GM21447 (cell line): ENCODE data around the gene PAM16.
"Not testable (repeated sequence)": the region's sequence is repeated elsewhere in the genome, so short reads cannot be mapped to it uniquely, and the experiment has no call there.

Experiments
- ATAC-seq: cut with Tn5 transposase; IDR thresholded peaks from one replicate; pipeline ENCODE4 v1.9.1; 2021; ENCODE audit not compliant: unreplicated experiment

The PAM16 gene

DNA sequence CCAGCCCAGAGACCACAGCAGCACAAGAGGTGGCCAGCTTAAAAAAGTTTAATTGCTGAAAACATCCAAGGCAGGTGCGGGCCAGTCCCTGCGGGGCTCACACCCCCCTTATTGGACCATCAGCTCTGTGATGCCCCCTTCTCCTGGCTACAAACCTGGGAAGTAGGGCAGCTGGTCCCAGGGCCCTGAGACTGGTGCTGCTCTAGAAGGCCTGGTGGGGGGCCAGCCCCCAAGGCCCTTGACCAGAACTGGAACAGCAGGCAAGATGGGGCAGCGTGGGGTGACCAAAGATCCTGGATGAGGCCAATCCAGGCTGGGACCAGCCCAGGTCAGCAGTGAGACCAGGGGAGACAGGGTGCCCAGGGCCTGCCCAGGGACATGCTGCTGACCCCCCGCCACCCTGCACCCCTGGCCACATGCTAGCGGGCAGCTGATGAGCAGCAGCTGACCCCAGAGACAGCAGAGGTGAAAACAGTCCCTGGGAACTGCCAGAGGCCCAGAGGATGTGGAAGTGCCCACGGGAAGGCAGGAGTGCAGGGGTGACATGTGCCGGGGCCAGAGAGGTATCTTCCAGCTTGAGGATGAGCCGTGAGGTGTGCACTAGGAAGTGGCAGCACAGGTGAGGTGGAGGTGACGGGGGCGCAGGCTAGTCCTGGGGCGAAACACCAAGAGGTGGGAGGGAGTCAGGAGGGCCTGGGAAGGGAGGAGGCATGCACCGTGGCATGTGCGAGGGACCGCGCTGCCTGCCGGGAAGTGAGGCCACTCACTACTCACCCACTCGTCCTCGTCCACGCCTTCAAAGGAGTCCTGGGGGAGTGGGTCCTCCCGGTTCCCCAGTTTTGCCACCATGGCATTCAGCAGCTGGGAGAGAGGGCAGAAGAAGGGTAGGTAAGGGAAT is 3.6 kb upstream of the PAM16 start:
- no peak for ATAC-seq

GRCh38 chr16:4353675-4354074 is 2.6 kb upstream of the PAM16 start:
- ATAC-seq: no peak

- ATAC-seq: no peak
Observed at GRCh38 chr16:4352843-4353242, 1.7 kb upstream of the PAM16 start.

DNA sequence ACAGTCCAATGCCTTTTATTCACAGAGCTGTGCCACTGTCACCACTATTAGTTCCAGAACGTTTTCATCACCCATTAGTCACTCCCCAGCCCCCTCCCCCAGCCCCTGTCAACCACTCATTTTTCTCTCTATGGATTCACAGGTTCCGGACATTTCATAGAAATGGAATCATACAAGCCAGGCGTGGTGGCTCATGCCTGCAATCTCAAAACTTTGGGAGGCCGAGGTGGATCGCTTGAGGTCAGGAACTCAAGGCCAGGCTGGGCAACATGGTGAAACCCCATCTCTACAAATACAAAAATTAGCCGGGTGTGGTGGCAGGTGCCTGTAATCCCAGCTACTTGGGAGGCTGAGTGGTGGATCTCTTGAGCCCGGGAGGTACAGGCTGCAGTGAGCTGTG is 759 bp upstream of the PAM16 start:
- ATAC-seq: no peak

DNA sequence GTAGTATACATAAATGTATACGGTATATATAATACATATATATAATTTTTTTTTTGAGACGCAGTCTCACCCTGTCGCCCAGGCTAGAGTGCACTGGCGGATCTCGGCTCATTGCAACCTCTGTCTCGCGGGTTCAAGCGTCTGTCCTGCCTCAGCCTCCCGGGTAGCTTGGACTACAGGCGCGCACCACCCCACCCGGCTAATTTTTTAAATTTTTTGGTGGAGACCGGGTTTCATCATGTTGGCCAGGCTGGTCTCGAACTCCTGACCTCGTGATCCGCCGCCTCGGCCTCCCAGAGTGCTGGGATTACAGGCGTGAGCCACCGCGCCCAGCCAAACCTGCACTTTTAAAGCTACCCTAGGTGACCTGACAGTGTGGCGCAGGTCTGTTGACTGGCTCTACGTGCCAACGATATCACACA is 745 bp downstream of the PAM16 start:
- ATAC-seq: no peak

- ATAC-seq: no peak
Observed at GRCh38 chr16:4349332-4349731, 1.8 kb downstream of the PAM16 start.

- ATAC-seq: no peak
Observed at GRCh38 chr16:4347765-4348509, 3.2 kb downstream of the PAM16 start.

GRCh38 chr16:4347010-4347409 is 4.1 kb downstream of the PAM16 start:
- no peak for ATAC-seq

DNA sequence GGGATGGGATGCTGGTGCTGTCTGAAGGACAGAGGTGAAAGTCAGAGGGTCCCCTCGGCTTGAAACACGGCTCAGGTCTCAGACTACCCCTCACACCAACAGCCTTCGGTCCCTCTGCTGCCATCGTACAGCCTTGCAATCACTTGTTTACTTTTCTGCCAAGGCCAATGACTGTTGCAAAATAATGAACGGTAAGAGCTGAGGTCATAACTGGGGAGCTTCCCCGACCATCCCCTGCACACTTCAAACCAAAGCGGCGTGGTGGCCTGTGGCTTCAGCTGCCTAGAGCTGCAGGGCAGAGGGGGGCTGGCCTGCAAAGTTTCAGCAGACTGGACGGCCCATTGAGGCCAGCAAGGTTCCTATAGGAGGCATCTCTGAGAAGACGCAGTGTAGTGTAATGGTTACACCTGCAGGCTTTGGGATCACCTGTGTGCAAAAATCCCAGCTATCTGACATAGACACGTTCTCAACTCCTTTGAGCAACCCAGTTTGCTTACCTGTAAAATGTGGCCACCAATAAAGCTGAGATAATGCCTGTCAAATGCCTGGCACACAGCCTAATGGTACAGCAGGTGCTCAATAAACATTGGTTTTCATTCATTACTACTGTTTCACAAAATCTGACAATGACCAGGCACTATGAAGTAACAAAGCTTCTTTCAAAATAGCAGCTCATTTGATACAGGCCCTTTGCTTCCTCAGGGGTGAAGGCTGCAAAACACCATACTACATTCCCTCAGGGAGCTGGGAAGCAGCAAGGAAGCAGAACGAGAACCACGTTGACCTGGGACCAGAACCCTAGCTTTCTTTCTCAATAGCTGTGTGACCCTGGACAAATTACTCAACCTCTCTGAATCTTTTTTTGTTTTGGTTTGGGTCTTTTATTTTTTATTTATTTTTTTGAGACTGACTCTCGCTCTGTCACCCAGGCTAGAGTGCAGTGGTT is 5.0 kb downstream of the PAM16 start:
- ATAC-seq: no peak

DNA sequence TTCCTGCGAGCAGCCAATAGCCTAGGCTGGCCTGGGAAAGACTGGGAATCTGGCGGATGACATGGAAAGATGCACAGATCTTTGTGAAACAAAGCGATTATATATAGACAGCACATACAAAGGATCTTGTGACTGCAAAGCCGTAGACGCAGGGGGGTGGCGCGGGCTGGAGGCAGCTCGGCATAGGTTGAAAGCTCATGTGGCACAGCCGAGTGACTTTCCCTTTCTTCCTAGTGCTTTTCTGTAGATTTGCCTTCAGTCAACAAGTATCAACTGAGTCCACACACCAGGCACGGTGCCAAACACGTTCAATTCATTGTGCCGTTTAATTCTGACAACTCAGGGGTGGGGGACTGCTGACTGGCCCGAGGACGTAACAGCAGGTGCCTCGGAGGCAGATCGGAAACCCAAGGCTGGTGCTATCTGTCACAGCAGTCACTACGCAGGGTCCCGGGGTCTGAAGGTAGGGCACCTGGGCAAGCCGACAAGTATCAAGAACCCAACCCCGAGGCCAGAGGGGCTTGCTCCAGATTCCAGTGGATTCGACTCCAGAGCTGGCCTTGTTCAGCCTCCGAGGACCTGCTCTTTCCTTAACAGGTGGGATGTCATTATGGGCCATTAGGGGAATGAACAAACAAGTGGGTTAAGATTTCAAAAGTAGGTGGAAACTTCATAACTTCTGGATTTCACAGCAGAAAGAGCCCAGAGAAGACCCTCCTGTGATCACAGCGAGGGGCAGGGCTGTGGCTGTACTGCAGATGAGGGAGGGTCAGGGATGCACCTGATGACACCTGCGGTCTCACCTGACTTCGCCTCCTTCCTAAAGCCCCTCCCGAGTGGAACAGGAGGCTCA is 5.9 kb downstream of the PAM16 start:
- no peak for ATAC-seq

DNA sequence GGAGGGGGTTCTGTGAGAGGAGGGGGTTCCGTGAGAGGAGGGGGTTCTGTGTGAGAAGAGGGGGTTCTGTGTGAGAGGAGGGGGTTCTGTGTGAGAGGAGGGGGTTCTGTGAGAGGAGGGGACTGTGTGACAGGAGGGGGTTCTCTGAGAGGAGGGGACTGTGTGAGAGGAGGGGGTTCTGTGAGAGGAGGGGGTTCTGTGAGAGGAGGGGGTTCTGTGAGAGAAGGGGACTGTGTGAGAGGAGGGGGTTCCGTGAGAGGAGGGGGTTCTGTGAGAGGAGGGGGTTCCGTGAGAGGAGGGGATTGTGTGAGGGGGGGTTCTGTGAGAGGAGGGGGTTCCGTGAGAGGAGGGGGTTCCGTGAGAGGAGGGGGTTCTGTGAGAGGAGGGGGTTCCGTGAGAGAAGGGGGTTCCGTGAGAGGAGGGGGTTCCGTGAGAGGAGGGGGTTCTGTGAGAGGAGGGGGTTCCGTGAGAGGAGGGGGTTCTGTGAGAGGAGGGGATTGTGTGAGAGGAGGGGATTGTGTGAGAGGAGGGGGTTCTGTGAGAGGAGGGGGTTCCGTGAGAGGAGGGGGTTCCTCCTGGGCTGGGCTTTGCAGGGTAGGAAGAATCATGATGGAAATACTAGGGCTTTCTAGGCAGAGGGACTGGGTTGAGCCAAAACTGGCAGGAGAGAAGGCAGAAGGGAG is 6.7 kb downstream of the PAM16 start:
- ATAC-seq: not testable (repeated sequence)

GRCh38 chr16:4342866-4343744 is 8.0 kb downstream of the PAM16 start:
- no peak for ATAC-seq

- ATAC-seq: no peak
Observed at GRCh38 chr16:4341250-4341649, 9.9 kb downstream of the PAM16 start.

GRCh38 chr16:4340443-4340842 is 10.7 kb downstream of the PAM16 start:
- no peak for ATAC-seq

GRCh38 chr16:4339909-4340308 is 11.2 kb downstream of the PAM16 start:
- no peak for ATAC-seq

- ATAC-seq: no peak
Observed at GRCh38 chr16:4339455-4339854, 11.7 kb downstream of the PAM16 start.

DNA sequence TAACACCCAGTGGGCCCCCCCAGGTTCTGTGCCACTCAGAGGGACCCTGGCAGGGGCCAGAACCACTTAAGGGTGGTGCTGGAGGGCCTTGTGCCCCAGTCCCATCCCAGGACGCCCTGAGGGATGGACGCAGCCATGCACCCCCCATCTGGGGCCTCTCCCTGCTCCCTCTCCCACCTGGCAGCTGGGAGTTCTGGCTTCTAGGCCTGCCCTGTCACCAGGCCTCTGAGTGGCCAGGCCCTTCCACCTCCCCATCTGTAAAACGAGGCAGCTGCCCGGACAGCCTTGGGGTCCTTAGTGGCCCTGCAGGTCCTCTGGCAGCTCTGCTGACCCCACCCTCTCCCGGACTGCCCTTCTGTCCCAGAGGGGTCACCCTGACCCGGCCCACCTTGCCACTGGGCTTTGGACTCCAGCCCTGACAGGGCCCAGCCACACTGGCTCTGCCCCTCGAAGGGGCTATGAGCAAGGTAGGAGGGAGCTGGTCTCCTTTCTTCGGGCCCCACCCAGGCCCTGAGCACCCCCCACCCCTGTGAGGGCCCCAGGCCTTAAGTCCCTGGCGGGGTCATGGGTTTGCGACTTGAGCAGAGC is 12.3 kb downstream of the PAM16 start:
- ATAC-seq: no peak

- ATAC-seq: no peak
Observed at GRCh38 chr16:4338125-4338582, 13.0 kb downstream of the PAM16 start.
